NCI-H2081 treated with DMSO at 0.1 percent for 48 hours (cell line): ENCODE measurements around the gene DNHD1.

Source experiments
- DNase-seq: peaks from one replicate; lab custom pipeline; 2025; lab: John Stamatoyannopoulos, UW

DNHD1 gene

DNA sequence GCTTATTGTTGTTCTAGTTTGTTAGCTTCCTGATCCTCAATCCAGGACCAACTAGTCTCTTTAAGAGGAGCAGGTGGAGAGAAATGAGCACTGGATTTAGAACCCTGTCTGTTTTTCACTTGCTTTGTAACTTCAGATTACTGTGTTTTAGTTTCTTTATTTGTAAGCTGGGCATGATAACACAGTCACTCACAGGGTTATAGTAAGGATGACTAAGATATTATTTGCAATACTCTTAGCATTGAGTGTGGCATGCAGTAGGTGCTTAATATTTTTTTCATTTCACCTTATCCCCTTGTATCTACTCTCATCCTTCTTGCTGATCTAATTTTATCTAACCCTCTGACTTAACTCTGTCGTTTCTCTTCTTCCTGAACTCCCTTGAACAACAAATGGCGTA is 33.8 kb downstream of the DNHD1 start:
- DNase-seq = no peak

DNA sequence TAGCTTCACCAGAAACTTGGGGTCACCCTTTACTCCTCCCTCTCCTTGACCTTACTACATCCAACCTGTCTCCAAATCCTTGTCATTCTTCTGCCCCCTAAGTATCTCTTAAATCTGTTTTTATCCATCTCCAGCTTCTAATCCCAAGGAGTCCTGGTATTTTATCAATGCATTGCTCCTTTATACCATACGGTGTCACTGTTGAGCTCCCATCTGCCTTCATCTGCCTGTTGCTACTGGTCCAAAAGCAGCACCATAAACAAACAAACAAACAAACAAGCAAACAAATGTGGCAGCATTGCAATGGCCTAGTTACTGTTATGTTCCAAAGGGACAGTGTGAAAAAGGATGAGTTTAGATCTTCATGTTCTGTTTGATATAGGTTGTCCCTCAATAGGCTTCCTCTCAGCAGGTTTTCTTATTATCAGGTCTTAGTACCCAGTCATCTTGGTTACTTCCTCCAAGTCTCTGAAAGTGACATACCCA is 34.2 kb downstream of the DNHD1 start:
- DNase-seq = no peak

DNA sequence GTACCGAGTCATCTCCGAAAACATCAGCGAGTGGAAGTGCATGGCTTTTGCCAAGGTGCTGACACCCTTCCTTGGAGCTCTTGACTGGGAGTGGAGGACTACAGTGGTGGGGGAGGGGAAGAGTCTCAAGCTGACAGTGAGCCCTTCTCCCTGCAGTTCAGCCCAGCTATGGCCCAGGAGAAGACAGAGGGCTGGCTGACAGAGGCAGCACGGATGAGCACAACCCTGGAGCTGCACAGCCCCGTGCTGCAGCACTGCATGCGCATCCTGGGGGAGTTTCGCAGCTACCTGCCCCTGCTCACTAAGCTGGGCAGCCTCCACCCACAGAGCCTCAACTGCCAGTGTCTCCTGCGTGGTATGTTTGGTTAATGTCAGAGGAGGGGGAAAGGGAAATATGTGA is 41.4 kb downstream of the DNHD1 start:
- DNase-seq = no peak

DNA sequence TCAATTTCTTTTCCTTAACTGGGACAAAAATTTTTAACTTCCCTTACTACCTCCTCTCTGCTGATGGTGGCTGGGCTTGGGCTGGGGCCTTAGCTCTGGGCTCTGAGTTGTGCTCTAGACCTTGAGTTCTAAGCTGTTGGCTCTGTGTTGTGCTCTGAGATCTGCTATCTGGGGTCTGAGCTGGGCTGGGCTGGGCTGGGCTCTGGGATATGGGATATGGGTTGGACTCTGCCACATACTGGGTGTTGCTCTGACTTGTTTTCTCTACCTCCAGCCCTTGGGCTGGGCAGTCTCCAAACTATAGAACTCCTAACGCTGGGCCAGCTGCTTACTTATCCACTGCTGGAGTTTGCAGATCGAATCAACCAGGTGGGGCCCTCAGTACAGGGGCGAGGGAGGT is 41.9 kb downstream of the DNHD1 start:
- no peak for DNase-seq

DNA sequence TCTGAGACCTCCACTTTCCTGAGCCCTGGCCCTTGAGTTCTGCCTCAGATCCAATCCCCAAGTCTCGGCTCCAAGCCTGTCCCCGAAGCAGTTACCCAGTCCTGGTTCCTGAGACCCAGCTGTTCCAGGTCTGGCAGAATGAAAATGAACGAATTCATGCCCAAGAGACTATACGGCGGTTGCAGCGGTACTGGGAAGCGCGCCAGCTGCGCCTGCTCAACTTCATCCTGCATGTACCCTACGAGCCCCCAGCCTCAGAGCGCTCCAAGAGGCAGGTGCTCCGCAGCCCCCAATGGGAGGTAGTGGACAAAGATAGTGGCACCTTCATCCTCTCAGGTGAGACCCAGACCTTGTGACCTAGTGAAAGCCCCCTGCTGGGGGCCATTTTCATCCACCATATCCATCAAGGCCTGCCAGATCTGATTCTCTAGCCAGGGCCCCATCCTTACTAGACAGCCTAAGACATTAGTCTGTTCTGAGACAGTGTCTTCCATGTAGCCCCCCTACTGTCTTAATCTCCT is 42.7 kb downstream of the DNHD1 start:
- DNase-seq = no peak

DNA sequence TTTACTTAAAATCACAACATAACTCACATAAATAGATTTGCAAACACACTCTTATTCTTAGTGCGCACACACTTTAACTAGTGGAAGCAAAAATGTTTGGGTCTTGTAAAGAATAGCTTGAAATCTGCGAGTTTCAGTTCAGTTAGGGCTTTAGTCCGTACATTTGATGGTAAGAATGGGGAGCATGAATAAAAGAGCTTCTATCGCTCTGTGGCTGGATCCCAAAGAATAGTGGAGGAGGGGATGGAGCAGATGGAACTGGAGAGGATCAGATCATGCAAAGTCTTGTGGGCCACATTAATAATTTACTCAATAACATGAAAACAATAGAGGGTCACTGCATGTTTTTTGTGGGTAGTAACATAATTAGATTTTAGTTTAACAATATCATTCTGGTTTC is 44.3 kb downstream of the DNHD1 start:
- no peak for DNase-seq

DNA sequence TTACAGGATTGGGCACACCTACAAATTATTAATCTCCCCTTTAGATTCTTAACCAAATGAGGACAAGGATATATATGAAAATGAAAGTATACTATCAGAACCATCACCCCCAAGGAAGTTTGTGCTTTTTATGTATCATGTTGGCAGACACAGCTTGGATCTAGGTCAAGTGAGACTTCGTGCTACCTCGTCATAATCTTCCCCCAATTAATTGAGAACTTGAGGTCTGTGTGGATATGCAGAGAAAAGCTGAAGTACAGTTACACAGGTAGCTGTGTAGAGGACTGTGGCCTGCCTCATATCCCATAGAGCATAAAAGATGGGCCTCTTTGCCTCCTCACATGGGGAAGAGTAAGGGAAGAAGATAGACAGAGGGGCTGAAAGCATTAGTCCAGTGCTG is 45.6 kb downstream of the DNHD1 start:
- DNase-seq = no peak

DNA sequence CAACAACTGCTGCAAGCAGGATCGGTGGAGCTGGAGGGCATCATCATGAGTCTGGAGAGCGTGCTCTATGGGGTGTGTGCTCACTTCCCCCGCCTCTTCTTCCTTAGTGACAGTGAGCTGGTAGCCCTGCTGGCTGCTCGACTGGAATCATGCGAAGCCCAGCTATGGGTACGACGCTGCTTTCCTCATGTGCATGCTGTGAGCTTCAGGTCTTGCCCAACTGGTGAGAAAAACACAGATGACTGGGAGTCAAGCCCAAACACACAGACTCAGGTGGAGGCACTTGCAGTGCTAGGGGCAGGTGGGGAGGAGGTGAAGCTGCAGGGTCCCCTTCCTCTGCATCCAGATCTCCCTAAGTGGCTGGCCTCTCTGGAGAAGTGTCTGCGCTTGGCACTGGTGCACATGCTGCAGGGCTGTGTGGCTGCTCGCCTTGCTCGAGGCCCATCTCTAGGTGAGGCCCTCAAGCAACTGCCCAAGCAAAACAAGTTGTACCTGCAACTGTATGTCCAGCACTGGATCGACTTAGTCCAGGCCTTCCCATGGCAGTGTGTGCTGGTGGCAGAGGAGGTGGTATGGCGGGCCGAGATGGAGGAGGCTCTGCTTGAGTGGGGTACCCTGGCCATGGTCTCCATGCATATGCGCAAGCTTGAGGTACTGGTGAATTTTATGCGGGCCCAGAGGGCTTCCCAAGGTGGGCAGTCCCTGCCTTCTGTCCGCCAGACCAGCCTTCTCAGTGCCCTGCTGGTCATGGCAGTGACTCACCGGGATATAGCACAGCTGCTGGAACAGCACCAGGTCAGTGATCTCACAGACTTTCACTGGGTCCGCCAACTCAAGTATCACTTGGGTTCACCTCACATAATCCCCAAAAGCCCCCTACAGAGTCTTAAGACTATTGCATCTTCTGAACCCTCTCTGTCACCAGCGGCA is 48.1 kb downstream of the DNHD1 start:
- DNase-seq = no peak

DNA sequence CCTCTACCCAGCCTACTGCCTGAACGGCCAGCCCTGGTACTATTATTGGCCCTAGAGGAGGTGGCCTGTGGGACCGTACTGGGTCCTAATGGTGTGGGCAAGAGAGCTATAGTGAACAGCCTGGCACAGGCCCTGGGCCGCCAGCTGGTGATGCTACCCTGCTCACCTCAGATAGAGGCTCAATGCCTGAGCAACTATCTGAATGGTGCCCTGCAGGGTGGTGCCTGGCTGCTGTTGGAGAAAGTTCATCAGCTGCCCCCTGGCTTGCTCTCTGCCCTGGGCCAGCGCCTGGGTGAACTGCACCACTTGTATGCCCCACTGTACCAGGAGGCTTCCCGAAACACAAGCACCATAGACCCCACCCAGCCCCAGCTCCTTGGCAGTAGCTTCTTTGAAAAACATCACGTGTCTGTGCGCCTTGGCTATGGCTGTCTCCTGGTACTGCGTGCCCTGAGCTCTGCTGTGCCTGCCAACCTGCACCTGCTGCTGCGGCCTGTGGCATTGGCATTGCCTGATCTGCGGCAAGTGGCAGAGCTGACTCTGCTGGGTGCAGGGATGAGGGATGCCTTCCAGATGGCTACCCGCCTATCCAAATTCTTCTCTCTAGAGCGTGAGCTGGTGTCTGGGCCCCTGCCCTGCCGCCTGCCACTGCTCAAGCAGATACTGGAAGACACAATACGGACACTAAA is 49.0 kb downstream of the DNHD1 start:
- no peak for DNase-seq

DNA sequence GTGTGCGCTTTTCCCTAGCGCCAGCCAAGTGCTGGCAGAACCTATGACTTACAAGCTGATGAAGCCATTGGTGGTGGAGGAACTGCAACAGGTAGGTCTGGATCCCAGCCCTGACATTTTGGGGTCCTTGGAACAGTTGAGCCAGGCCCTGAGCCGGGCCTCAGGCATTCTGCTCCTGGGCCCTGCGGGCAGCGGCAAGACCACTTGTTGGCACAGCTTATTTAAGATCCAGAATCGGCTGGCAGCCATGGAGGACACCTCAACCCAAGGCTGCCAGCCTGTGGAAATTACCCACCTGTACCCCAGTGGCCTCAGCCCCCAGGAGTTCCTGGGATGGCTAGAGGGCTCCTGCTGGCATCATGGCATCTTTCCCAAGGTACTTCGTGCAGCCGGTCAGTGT is 49.7 kb downstream of the DNHD1 start:
- DNase-seq = no peak

DNA sequence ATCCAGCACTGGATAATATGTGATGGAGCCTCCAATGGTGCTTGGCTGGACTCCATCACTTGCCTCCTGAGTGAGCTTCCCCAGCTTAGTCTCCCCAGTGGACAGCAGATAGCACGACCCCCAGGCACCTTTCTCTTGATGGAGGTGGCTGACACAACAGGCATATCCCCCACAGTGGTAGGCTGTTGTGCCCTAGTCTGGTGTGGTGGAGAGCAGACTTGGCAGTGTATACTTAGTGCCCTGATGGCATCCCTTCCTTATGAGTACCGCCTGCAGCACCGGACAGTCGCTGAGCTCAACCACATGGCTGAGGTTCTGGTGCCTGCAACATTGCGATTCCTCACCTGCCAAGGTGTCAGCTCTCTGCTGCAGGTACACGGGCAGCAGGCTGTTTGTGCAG is 50.1 kb downstream of the DNHD1 start:
- DNase-seq = no peak

DNA sequence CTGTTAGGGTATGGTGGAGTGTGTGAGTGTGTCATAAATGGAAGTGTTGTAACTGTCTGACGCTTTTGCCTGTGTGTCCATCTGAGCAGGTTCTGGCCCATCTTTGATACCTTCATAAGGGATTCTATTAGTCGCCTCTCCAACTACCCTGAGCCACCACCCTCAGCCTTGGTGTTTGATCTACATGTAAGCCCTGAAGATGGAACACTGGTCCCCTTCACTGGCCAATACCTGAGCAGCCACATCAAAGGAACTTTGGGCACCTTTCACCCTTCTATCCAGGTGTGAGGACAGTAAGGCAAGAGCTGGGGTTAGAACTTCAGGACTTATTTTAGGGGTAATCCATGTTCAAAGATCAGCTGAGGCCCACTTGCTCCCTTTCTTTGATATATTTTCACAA is 51.0 kb downstream of the DNHD1 start:
- no peak for DNase-seq

DNA sequence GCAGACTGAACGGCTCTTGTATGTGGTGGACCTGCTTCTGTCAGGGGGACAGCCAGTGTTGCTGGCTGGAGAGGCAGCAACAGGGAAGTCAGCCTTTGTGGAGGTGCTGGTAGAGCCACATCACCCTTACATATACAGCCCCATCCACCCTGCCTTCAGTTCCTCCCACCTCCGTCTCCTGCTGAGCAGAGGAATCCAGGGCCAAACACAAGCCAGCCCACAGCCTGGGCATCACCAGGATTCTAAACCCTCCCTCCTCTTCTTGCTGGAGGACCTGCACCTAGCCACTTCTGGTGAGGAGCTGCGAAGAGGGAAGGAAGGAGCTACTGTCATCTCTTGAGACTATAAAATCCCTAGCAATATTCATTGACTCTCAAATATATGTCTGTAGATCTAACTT is 51.6 kb downstream of the DNHD1 start:
- no peak for DNase-seq

DNA sequence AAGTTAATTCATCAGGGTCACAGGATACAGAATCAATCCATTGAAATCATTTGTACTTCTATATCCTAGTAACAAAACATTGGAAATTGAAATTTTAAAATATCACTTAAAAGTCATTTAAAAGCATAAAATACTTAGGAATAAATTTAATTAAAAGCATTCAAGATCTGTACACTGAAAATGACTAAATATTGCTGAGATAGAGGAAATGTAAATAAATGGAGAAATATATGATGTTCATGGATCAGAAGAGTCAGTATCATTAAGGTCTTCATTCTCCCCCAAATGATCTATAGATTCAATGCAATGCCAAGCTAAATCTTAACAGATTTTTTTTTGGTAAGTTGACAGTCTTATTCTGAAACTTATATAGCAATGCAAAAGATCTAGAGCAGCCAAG is 56.6 kb downstream of the DNHD1 start:
- no peak for DNase-seq

DNA sequence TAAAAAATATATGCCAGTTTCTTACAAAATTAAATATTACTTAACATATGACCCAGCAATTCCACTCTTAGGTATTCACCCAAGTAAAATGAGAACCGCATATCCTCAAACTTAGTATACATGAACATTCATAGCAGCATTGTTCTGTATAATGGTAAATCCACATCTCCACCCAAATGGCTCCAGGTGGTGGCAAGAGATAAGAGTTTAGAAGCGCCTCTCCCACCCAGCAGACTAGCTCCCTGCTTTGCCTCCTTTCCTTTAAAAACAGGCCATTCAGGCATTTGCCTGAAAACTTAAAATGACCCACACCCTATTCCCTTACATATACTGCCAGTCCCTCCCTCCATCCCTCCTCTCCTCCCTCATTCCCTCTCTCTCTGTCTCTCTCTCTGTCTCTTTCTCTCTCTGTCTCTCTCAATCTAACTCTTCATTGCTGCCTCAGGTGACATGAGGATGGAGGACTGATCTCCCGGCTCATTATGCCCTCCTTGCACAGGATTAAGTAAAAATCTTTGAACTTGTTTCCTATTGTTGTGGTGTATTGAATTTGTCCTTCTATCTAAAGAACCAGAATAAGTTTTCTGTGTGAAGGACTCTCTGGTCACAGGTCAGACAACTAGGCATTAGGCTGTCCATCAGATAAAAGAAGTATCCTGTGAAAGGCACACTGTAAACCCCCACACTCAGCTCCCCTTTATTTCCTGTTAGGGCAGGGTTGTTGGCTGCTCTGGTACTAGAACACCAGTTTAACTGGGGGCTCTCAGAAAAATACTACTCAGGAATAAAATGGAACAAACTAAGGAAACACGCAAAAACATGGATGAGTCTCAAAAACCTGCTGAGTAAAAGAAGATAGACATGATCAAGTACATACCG is 58.0 kb downstream of the DNHD1 start:
- DNase-seq = no peak

DNA sequence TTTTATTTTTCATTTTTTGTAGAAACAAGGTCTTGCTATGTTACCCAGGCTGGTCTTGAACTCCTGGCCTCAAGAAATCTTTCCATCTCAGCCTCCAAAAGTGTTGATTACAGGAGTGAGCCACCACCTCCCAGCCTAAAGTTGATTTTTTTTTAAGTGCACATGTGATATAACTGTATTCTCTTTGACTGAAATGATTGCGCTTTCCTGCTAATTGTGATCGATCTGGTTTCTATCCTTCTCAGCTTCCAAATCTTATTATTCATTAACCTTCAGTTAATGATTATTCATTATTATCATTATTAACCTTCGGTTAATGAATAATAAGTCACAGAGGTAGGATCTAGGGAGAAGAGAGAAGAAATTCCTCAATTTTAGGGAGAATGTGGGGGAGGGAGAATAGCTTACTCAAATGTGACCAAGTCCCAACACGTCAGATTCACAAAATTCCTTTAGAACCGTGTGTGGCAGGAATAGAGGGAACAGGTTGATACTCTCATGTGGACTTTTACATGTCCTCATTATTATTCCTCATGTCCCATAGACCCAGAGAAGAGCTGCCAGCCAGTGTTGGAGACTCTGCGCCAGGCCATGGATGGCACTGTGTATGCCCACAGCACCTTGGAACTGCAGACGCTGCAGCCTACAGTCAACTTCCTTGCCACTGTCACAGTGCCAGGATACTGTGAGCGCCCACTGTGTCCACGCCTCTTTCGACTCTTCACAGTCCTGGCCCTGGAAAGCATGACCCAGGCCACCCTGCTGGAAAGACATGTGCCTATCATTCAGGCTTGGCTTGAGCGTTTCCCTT is 59.3 kb downstream of the DNHD1 start:
- no peak for DNase-seq

DNA sequence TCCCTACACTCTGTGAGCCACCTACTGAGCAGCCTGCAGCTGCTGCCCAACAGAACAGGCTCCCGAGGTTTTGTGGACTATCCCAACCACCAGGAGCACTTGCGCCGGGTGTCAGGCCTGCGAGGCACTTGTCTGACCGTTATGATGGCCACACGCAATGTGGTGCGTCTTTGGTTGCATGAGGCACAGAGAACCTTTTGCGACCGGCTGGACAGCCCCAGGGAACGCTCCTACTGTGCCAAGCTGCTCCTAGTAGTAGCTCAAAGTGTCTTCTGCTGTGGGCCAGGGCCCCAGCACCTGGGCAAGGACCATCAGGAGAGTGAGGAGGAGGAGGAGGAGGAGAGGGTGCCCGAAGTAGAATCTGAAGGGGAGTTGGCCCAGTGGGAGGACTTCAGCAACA is 60.0 kb downstream of the DNHD1 start:
- no peak for DNase-seq

DNA sequence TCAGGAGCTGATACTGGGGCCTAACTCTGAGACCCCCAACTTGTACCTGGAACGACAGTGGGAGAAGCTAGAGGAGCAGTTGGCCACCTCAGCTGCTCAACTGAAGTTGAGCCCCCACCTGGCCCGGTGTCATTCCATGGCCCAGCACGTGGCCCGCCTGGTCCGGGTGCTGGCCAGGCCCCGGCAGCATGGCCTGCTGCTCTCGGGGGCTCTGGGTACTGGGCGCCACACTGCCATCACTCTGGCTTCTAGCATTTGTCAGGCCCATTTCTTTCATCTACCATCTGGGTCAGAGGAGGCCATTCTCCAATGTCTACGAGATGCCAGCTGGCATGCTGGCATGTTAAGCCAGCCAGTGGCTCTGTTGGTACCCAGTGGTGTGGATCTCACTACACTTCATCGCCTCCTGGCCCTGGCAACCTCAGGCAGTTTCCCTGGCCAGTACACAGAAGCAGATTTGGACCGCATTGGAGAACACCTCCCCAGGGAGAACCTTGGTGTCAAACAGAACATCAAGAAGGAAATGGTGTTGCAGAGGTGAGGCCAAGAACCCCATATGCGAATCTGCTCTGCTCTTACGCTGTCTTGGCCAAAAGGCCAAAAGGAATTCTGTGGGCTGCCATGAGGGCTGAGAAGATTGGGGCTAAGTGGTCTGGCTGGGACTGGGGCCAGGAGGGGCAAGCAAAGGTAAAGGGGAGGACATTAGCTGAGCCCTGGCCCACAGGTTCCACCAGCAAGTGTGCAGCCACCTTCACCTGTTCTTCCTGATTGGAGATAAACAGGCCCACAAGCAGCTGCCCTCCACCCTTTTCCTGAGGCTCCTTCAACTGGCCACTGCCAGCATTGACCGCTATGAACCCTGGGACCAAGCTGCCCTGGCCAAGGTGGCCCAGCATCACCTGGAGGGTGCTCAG is 60.9 kb downstream of the DNHD1 start:
- no peak for DNase-seq

DNA sequence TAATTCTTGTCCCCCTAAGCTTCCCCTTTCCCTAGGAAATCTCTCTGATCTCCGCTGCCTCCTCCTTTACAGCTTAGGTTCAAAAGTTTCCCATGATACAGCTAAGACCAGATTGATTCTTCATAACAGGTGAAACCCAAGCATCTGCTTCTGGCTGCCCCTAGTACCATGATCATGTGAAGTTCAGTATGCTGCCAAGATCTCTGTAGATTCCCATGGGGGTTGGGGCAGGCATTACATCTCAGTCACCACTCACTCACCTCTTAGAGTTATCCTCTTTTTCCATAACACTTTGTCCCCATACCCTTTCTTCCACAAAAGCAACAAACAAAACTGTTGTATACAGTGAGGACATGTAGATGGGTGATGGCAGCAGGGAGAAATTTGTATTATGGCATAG is 62.3 kb downstream of the DNHD1 start:
- DNase-seq = no peak

DNA sequence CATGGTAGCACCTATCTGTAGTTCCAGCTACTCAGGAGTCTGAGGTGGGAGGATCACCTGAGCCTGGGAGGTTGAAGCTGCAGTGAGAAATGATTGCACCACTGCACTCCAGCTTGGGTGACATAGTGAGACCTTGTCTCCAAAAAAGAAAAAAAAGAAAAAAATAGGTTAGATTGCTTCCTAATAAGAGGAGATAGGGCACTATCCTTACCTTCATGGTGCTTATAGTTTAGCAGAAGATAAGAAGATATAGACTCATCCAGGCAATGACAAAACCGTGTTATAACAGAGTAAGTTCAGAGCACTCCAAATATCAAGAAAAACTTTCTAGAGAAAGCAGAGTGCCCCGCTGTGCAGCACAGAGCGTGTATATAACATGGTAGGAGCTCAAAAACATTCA is 64.2 kb downstream of the DNHD1 start:
- no peak for DNase-seq
